ENCODE data around the gene KANSL1.
"Not testable (repeated sequence)": the region's sequence is repeated elsewhere in the genome, so short reads cannot be mapped to it uniquely, and the experiment has no call there.

The KANSL1 gene

GRCh38 chr17:46193151-46193625 lies at the start of gene KANSL1:
Gene KANSL1 (minus strand): TSS chr17:46193429. CDS start chr17:46172143, 21,286 bp downstream.
- DNase-seq (ENCODE audit: low spot score), result peak; percentile 88

GRCh38 chr17:46231359-46231758 lies 38.1 kb upstream of the KANSL1 start:
- DNase-seq (ENCODE audit: low spot score); H3K27ac ChIP-seq; H3K4me3 ChIP-seq: not testable (repeated sequence)

More at GRCh38 chr17:46193151-46193625, at the start of gene KANSL1:
- peak; percentile 27 for TF ChIP-seq CTCF (IDR thresholded peaks at IDR 0.05)
- Histone ChIP-seq H3K4me3 (peak within 1 kb of the TSS; percentile 97), H3K27ac (peak within 1 kb of the TSS; percentile 99)

- Histone ChIP-seq H3K27ac (peak overlapping the region; percentile 2 to 71), H3K4me3 (peak overlapping the region; percentile 96)
These were observed 32.1 kb upstream of the KANSL1 start for GRCh38 chr17:46225274-46225794.

GRCh38 chr17:46224864-46225263 lies 31.6 kb upstream of the KANSL1 start:
- H3K27ac ChIP-seq, result peak overlapping the region; percentile 2 to 71
- DNase-seq (ENCODE audit: low spot score), result not testable (repeated sequence)

More at GRCh38 chr17:46225274-46225794, 32.1 kb upstream of the KANSL1 start:
- DNase-seq (ENCODE audit: low spot score), result peak; percentile 89

GRCh38 chr17:46223041-46223440 lies 29.8 kb upstream of the KANSL1 start:
- DNase-seq (ENCODE audit: low spot score); H3K27ac ChIP-seq; H3K4me3 ChIP-seq: not testable (repeated sequence)

More at GRCh38 chr17:46224864-46225263, 31.6 kb upstream of the KANSL1 start:
- peak overlapping the region; percentile 96 for H3K4me3 ChIP-seq

GRCh38 chr17:46216682-46217081 lies 23.5 kb upstream of the KANSL1 start:
- TF ChIP-seq CTCF (IDR thresholded peaks at IDR 0.05), result no peak
- no peak for DNase-seq (ENCODE audit: low spot score)
- Histone ChIP-seq H3K4me3 (no peak overlapping the region), H3K27ac (no peak overlapping the region)

- Histone ChIP-seq H3K4me3 (no peak overlapping the region), H3K27ac (peak overlapping the region in 1 of 2 donors; percentile 60)
- peak; percentile 46 for TF ChIP-seq CTCF (IDR thresholded peaks at IDR 0.05)
- DNase-seq (ENCODE audit: low spot score), result no peak
These were observed 19.6 kb upstream of the KANSL1 start for GRCh38 chr17:46212634-46213435.

GRCh38 chr17:46208997-46209396 lies 15.8 kb upstream of the KANSL1 start:
- no peak for TF ChIP-seq CTCF (IDR thresholded peaks at IDR 0.05)
- no peak for DNase-seq (ENCODE audit: low spot score)
- Histone ChIP-seq H3K27ac (no peak overlapping the region), H3K4me3 (no peak overlapping the region)

GRCh38 chr17:46205975-46206374 lies 12.7 kb upstream of the KANSL1 start:
- TF ChIP-seq CTCF (IDR thresholded peaks at IDR 0.05), result no peak
- H3K4me3 ChIP-seq, result no peak overlapping the region
- H3K27ac ChIP-seq, result no peak overlapping the region
- no peak for DNase-seq (ENCODE audit: low spot score)

Data from coronary artery (tissue), 2 donors.